Measurements from ENCODE around the gene CEP131.

The CEP131 gene

DNA sequence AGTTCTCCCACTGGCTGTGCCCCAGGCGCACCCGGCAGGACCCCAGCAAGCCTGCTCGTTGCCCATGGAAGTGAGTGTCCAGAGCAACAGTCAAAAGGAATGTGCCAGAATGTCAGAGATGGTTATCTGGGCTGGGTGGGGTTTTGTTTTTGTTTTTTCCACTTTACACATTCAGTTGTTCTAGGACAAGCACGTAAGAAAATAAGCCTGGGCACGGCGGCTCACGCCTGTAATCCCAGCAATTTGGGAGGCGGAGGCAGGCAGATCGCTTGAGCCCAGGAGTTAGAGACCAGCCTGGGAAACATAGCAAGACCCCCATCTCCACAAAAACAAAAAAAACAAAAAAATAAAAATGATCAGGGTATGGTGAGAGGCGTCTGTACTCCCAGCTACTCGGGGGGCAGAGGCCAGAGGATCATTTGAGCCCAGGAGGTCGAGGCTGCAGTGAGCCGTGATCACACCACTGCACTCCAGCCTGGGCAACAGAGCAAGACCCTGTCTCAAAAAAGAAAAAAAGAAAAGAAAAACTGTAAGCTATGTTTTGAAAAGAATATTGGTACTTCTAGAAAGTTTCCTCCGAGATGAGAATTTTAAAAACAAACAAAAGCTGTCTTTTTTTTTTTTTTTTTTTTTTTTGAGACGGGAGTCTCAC lies 24.7 kb upstream of the CEP131 start:
- DNase-seq (ENCODE audit: low read depth) = no peak

DNA sequence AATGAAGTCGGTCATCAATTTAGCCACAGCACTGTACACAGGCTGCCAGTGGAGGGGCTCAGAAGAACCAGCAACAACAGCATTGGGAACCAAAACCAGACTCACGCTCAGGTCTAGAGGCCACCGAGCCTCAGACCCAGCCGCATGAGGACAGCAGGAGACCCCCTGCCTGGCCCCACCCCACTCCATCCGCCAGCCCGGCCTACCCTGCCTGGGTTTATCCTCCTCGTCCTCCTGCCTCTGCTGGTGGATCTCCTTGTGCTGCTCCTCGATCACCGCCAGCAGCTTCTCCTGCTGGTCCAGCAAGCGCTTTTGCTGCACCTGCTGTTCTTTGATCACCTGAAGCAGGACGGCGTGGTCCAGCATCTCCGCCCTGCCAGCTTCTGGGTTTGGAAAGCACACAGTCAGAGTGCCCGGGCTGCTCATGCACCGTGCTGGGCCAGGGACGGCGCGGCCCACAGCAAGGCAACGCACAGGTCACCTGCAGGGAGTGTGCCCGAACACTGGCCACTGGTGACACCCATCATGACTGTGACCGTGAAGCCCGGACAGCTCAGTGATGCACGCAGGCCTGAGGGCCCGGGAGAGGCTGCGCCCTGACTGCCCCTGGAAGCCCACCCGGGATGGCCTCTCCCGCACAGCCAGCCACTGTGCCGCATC lies 24.0 kb upstream of the CEP131 start:
- no peak overlapping the region for H3K4me3 ChIP-seq (ENCODE audit: control insufficient read depth, low read depth, low read length)
- TF ChIP-seq, protein P1, sequence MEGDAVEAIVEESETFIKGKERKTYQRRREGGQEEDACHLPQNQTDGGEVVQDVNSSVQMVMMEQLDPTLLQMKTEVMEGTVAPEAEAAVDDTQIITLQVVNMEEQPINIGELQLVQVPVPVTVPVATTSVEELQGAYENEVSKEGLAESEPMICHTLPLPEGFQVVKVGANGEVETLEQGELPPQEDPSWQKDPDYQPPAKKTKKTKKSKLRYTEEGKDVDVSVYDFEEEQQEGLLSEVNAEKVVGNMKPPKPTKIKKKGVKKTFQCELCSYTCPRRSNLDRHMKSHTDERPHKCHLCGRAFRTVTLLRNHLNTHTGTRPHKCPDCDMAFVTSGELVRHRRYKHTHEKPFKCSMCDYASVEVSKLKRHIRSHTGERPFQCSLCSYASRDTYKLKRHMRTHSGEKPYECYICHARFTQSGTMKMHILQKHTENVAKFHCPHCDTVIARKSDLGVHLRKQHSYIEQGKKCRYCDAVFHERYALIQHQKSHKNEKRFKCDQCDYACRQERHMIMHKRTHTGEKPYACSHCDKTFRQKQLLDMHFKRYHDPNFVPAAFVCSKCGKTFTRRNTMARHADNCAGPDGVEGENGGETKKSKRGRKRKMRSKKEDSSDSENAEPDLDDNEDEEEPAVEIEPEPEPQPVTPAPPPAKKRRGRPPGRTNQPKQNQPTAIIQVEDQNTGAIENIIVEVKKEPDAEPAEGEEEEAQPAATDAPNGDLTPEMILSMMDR (conservative IDR thresholded peaks at IDR 0.05; ENCODE audit: control insufficient read depth, insufficient read depth, low read depth, low read length) = no peak
- no peak for DNase-seq (ENCODE audit: low read depth)

More for the DNA sequence above, 24.7 kb upstream of the CEP131 start:
- no peak overlapping the region for H3K4me3 ChIP-seq (ENCODE audit: control insufficient read depth, low read depth, low read length)
- TF ChIP-seq, protein P1 (conservative IDR thresholded peaks at IDR 0.05; ENCODE audit: control insufficient read depth, insufficient read depth, low read depth, low read length) = no peak

DNA sequence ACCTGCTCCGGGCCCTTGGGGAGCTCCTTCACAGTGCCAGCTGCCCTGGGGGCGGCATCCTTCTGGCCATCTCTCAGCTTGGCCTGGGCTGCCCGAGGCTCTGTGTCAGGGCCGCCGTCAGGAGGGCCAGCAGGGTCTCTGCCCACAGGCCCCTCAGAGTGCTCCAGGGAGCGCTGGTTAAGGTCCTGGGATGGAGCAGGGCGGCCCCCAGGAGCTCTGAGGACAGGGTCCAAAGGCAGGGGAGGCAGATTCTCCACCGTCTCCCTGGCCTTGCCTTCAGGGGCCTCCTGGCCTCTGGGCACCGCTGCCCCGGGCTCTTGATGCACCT lies 23.5 kb upstream of the CEP131 start:
- H3K4me3 ChIP-seq (ENCODE audit: control insufficient read depth, low read depth, low read length) = no peak overlapping the region
- DNase-seq (ENCODE audit: low read depth) = no peak
- TF ChIP-seq, protein P1 (conservative IDR thresholded peaks at IDR 0.05; ENCODE audit: control insufficient read depth, insufficient read depth, low read depth, low read length) = no peak

DNA sequence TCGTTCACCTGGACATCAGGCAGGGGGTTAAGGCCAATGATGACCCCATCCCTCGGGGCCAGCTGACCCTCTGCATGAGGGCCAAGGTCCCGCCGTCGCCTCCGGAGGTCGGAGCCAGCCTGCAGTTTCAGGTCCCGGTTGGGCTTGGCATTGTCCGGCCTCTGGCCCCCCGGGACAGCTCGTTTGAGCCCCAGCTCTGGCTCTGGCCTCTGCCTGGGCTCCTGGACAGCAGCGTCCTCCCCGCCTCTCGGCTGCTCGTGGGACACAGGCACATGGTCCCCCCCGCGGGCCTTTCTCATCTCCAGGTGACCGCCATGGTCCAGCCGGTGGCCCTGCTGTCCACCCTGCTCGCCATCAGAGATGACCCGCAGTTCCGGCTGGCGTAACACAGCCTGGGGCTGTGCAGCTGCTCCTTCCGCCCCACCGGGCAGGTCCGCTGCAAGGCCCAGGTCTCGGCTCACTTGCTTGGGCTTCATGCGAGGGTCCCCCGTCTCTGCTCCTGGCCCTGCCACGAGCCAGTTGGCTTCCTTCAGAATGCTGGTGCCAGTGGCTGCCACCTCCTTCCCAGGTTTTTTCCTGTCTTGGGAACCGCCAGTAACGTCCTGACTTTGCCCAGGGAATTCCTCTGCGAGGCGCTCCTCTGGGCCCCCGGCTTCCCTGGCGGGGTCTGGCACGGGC lies 23.0 kb upstream of the CEP131 start:
- no peak for DNase-seq (ENCODE audit: low read depth)
- no peak overlapping the region for H3K4me3 ChIP-seq (ENCODE audit: control insufficient read depth, low read depth, low read length)
- TF ChIP-seq, protein P1 (conservative IDR thresholded peaks at IDR 0.05; ENCODE audit: control insufficient read depth, insufficient read depth, low read depth, low read length) = no peak

DNA sequence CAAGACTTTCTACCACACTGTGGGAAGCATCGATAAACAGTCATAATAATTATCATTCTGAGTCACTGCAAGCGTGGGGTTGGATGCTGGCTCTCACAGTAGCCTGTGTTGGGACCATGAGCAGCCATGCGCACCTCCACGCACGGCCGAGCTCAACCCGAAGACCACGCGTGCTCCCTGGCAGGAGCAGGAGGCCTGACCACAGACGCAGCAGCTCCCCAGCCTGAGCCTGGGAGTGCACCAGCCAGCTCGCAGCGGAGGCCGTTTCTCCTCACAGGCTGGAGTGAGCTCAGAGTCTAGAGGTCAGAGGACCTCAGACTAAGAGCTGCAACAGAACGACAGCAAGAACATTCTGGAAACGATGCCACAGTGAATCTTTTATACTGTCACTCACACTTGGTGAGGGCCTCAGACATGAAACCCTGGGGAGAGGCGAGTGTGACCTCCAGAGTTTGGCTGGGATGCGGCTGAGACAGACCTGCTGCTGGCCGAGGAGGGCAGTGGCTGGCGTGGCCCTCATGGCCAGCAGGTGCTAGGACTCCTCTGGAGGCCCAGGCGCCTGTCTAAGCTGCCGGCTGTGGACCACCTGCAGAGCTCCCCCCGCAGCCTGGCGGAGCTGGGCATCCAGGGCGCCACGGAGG lies 22.4 kb upstream of the CEP131 start:
- TF ChIP-seq, protein P1 (conservative IDR thresholded peaks at IDR 0.05; ENCODE audit: control insufficient read depth, insufficient read depth, low read depth, low read length) = no peak
- DNase-seq (ENCODE audit: low read depth) = peak; percentile 79
- H3K4me3 ChIP-seq (ENCODE audit: control insufficient read depth, low read depth, low read length) = no peak overlapping the region

DNA sequence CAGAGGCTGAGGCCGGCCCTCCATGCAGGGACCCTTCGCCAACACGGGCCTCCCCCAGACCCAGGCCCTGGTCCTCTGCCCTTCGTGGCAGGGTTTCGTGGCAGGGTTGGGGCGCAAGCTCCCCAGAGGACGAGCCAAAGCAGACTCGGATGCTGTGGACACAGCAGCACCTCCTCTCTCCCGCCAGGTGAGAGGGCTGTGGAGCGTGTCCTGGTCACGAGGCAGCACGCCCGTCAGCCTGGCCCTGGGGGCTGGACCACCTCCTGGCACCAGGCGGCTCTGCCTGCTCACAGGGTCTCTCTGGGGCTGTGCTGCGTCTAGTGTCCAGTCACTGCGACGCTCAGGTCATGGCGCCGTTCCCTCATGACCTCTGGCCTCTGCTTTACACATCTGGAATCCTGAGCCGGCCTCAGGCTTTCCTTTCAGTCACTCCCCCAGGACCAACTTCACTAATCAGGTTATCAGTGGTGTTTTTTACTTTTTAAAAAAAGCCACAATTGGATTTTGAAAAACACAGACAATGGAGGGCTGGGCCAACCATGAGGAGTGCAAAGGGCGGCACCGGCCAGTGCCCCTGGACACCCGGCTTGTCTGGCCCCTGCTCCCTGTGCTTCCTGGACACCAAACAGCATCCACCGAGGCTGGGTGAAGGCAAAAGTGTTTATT lies 21.7 kb upstream of the CEP131 start:
- DNase-seq (ENCODE audit: low read depth) = no peak
- TF ChIP-seq, protein P1 (conservative IDR thresholded peaks at IDR 0.05; ENCODE audit: control insufficient read depth, insufficient read depth, low read depth, low read length) = no peak

More for the DNA sequence above, 21.7 kb upstream of the CEP131 start:
- no peak overlapping the region for H3K4me3 ChIP-seq (ENCODE audit: control insufficient read depth, low read depth, low read length)

Measured in fibroblast of mammary gland (primary cell).